ENCODE data around the gene PITRM1. TPM values are rescaled to one million over a fixed set of nuclear protein-coding genes. Genes with fewer than 3 reads are reported as not detected.

PITRM1 gene
- total and polyA plus RNA-seq, 2 experiments from 2014 or later = 79.7 to 94.4 TPM

DNA sequence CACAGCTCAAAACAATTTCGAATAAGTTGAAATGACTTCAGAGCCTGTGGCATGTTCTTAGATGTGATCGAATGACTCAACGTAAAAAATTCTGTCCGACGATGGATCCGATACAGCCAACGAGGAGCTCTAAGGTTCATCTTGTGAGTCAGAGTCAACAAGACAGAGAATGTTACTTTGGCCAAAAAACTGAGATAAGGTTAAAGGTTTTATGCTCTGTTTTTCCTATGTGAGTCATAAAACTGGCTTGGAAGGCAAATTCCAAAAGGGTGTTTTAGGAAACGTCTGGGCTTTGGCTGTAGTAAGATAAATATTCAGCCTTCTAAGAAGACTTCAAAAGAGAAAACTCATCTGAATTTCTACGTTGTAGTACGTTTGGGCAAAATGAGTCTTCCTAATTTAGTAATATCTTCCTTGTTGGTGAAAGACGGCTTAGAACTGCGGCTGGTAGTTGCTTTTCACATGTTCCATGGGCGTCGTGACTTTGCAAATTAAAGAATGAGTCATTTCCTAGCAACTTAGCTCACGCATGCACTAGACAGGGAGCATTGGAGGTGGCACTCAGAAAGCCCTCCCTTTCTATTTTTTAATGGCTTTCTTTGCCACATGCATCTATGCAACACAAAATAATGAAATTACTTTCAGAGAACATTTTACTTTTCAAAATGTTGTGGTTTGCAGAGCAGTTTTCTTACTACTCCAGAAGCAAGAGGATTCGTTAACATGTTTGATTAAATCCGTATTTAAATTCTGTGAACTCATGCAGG lies 77.0 kb downstream of the PITRM1 start:
- H3F3A ChIP-seq (ENCODE audit: insufficient read depth) = peaks cover 53% of the 10 kb centered on the region
- peak overlapping the region; percentile 99 for H3K27ac ChIP-seq
- no peaks in the 10 kb centered on the region for H3K9me3 ChIP-seq (ENCODE audit: low read depth)
- in situ Hi-C loops (cut with MboI) = no loop called here
- peak overlapping the region; percentile 89 for H3K4me2 ChIP-seq (ENCODE audit: unreplicated experiment)
- H3K4me3 ChIP-seq = peak overlapping the region; percentile 57
- H3K9ac ChIP-seq = peak overlapping the region; percentile 85
- H3K9me2 ChIP-seq (ENCODE audit: insufficient read depth) = no peaks in the 10 kb centered on the region
- H3K4me1 ChIP-seq (ENCODE audit: insufficient read depth) = peaks cover 64% of the 10 kb centered on the region
- WGBS, 2 experiments (ENCODE audit: low coverage in 1 of 2, low lambda C conversion rate in 2 of 2, missing lambda C conversion rate in 2 of 2) = 0 to 1% methylated on average over 17 of the region's 17 CpGs
- H3K79me2 ChIP-seq (ENCODE audit: insufficient read depth) = peaks cover 72% of the 10 kb centered on the region
- TF ChIP-seq EZH2 (IDR thresholded peaks at IDR 0.05; ENCODE audit: insufficient read depth, poor library complexity, severe bottlenecking) (no peak), EZH2phosphoT487 (IDR thresholded peaks at IDR 0.05; ENCODE audit: insufficient read depth, low read depth) (peak; percentile 90)
- DNase-seq = peak; percentile 99
- no peaks in the 10 kb centered on the region for H3K27me3 ChIP-seq (replicated peaks; ENCODE audit: insufficient read depth)
- H3K36me3 ChIP-seq (ENCODE audit: low read depth) = no peaks in the 10 kb centered on the region
- H4K20me1 ChIP-seq (ENCODE audit: insufficient read depth) = no peaks in the 10 kb centered on the region
- 0 out of 2 replicates have a peak overlapping the region, but pooled peaks have one; percentile 9 for H2AFZ ChIP-seq

DNA sequence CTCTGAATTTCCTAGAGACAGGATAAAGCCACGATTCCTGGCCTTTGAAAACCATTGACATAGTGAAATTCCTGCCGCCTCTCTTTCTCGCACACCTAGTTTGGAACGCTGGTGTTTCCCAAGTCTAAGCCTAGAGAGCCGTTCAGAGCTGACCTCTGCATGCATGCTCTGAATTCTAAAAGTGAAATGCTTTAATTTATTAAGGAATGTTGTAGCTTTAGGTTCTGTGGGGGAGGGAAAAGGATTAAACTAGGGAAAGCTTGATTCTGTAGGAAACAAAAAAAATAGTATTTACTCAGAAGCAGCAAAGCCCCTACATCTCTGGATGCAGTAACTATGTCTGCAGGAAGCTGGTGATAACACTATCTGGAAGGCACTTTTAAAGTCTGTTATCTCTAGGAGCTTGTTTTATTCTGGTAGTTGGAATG lies 78.0 kb downstream of the PITRM1 start:
- in situ Hi-C loops (cut with MboI) = no loop called here
- Histone ChIP-seq H3K9ac (peak overlapping the region; percentile 60), H3K27me3 (replicated peaks; ENCODE audit: insufficient read depth) (no peaks in the 10 kb centered on the region), H4K20me1 (ENCODE audit: insufficient read depth) (no peaks in the 10 kb centered on the region), H3K36me3 (ENCODE audit: low read depth) (peaks cover 4% of the 10 kb centered on the region; the same call in 1 of the 2 replicates), H3F3A (ENCODE audit: insufficient read depth) (peaks cover 59% of the 10 kb centered on the region), H3K4me3 (peak overlapping the region; percentile 42), H3K9me2 (ENCODE audit: insufficient read depth) (no peaks in the 10 kb centered on the region), H3K4me2 (ENCODE audit: unreplicated experiment) (peak overlapping the region; percentile 77), H3K9me3 (ENCODE audit: low read depth) (no peaks in the 10 kb centered on the region), H3K4me1 (ENCODE audit: insufficient read depth) (peaks cover 65% of the 10 kb centered on the region), H3K79me2 (ENCODE audit: insufficient read depth) (peaks cover 72% of the 10 kb centered on the region), H2AFZ (no peak overlapping the region), H3K27ac (peak overlapping the region; percentile 99)
- 87 to 88% methylated on average over 5 of the region's 5 CpGs for WGBS, 2 experiments (ENCODE audit: low coverage in 1 of 2, low lambda C conversion rate in 2 of 2, missing lambda C conversion rate in 2 of 2)
- DNase-seq = no peak
- TF ChIP-seq EZH2 (IDR thresholded peaks at IDR 0.05; ENCODE audit: insufficient read depth, poor library complexity, severe bottlenecking) (no peak), EZH2phosphoT487 (IDR thresholded peaks at IDR 0.05; ENCODE audit: insufficient read depth, low read depth) (no peak)

DNA sequence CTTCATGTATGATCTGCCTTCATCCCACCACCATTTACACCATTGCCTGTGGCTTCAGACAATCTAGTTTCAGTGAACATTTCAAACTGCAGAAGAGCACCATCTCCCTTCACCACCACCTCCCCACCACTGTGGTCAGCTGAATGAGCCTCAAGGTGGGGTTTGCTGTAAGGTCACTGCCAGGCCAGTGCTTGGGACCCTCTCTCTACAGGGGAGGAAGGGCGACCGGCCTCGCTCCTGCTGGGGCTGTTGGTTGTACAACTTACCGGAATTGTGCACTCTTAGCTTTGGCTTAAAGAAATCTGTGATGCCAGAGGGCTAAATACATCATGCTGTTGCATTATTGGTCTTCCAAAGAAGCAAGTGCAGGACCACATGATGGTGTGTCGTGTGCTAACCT lies 78.6 kb downstream of the PITRM1 start:
- Histone ChIP-seq H3K4me1 (ENCODE audit: insufficient read depth) (peaks cover 59% of the 10 kb centered on the region), H4K20me1 (ENCODE audit: insufficient read depth) (no peaks in the 10 kb centered on the region), H3K27ac (peak overlapping the region; percentile 99; the same call in 1 of the 2 replicates), H2AFZ (no peak overlapping the region), H3F3A (ENCODE audit: insufficient read depth) (peaks cover 54% of the 10 kb centered on the region), H3K79me2 (ENCODE audit: insufficient read depth) (peaks cover 73% of the 10 kb centered on the region), H3K9ac (no peak overlapping the region), H3K27me3 (replicated peaks; ENCODE audit: insufficient read depth) (no peaks in the 10 kb centered on the region), H3K36me3 (ENCODE audit: low read depth) (peaks cover 4% of the 10 kb centered on the region; the same call in 1 of the 2 replicates), H3K9me2 (ENCODE audit: insufficient read depth) (no peaks in the 10 kb centered on the region), H3K4me2 (ENCODE audit: unreplicated experiment) (no peak overlapping the region), H3K9me3 (ENCODE audit: low read depth) (no peaks in the 10 kb centered on the region), H3K4me3 (no peak overlapping the region)
- in situ Hi-C loops (cut with MboI) = no loop called here
- WGBS, 2 experiments (ENCODE audit: low coverage in 1 of 2, low lambda C conversion rate in 2 of 2, missing lambda C conversion rate in 2 of 2) = 98 to 99% methylated on average over 5 of the region's 5 CpGs
- DNase-seq = no peak
- TF ChIP-seq EZH2 (IDR thresholded peaks at IDR 0.05; ENCODE audit: insufficient read depth, poor library complexity, severe bottlenecking) = no peak
- TF ChIP-seq EZH2phosphoT487 (IDR thresholded peaks at IDR 0.05; ENCODE audit: insufficient read depth, low read depth) = no peak

DNA sequence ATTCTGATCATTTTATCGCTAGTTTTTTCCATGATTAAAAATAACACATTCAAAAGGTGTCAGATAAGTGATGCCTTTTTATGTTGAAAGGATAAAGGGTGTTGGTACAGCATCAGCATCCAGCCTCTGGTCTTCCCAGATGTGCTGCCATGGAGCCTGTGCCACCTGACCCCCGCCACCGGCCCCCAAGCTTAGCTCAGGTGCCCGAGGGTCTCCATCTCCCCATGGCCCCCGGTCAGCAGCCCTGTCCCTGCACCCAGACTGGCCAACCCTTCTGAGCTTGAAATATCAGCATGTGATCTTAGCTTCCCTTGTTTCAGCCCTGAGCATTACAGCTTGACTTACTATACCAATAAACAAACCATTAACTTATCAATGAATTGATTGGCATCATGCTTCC lies 80.7 kb downstream of the PITRM1 start:
- Histone ChIP-seq H3K4me2 (ENCODE audit: unreplicated experiment) (peak overlapping the region; percentile 79), H3F3A (ENCODE audit: insufficient read depth) (peaks cover 42% of the 10 kb centered on the region), H3K27ac (peak overlapping the region; percentile 79), H3K9me2 (ENCODE audit: insufficient read depth) (no peaks in the 10 kb centered on the region), H3K36me3 (ENCODE audit: low read depth) (peaks cover 4% of the 10 kb centered on the region; the same call in 1 of the 2 replicates), H3K9ac (peak overlapping the region; percentile 62), H3K27me3 (replicated peaks; ENCODE audit: insufficient read depth) (no peaks in the 10 kb centered on the region), H3K9me3 (ENCODE audit: low read depth) (no peaks in the 10 kb centered on the region), H2AFZ (no peak overlapping the region), H4K20me1 (ENCODE audit: insufficient read depth) (no peaks in the 10 kb centered on the region), H3K4me1 (ENCODE audit: insufficient read depth) (peaks cover 41% of the 10 kb centered on the region), H3K4me3 (no peak overlapping the region), H3K79me2 (ENCODE audit: insufficient read depth) (peaks cover 70% of the 10 kb centered on the region)
- DNase-seq = no peak
- in situ Hi-C loops (cut with MboI) = no loop called here
- 96 to 98% methylated on average over 5 of the region's 5 CpGs for WGBS, 2 experiments (ENCODE audit: low coverage in 1 of 2, low lambda C conversion rate in 2 of 2, missing lambda C conversion rate in 2 of 2)
- TF ChIP-seq EZH2phosphoT487 (IDR thresholded peaks at IDR 0.05; ENCODE audit: insufficient read depth, low read depth) (no peak), EZH2 (IDR thresholded peaks at IDR 0.05; ENCODE audit: insufficient read depth, poor library complexity, severe bottlenecking) (no peak)
